ENCODE data around the gene GBF1.

- TF ChIP-seq CTCF (IDR thresholded peaks at IDR 0.05): no peak
- TF ChIP-seq POLR2AphosphoS5 (IDR thresholded peaks at IDR 0.05; ENCODE audit: low read depth, low read length): no peak
- TF ChIP-seq ELF1 (IDR thresholded peaks at IDR 0.05): no peak
- TF ChIP-seq TAF1 (IDR thresholded peaks at IDR 0.05; ENCODE audit: borderline replicate concordance, low read depth, low read length): no peak
- no peak for TF ChIP-seq NFIC (IDR thresholded peaks at IDR 0.05; ENCODE audit: borderline replicate concordance)
- TF ChIP-seq RFX5 (IDR thresholded peaks at IDR 0.05; ENCODE audit: low read length): no peak
- TF ChIP-seq TCF12 (IDR thresholded peaks at IDR 0.05): no peak
Measured at GRCh38 chr10:102419269-102420180, 174.2 kb downstream of the GBF1 start.
